CD4-positive, CD25-positive, alpha-beta regulatory T cell (primary cell): ENCODE measurements around the gene PHF21A. TPM values are rescaled to one million over a fixed set of nuclear protein-coding genes. Genes with fewer than 3 reads are reported as not detected.
A peak's percentile ranks its signal among the peaks of the same experiment; 100 is the strongest.

ENCODE experiments used
- ATAC-seq, 2 donors: fragments of 150-1000 bp; cut with Tn5 transposase; one replicate each; pipeline ENCODE4 v1.10.0; 2021; ENCODE audit warnings: low read depth in 2 of 2, moderate number of reproducible peaks in 2 of 2, moderate library complexity in 1 of 2
- DNase-seq, 3 donors: peaks; one replicate each; pipeline versions ENCODE4 v3.0.0 to v3.0.0-alpha.2; 2012 to 2022; ENCODE audit warnings: mixed read lengths in 1 of 3
- H3K27ac ChIP-seq: one replicate; pipeline ENCODE4 v1.7.0; 2013; ENCODE audit warnings: mild to moderate bottlenecking, low read length; ENCODE audit not compliant: insufficient read depth, poor library complexity, severe bottlenecking
- H3K27me3 ChIP-seq: one replicate; pipeline ENCODE4 v1.7.0; 2013; ENCODE audit warnings: low read length; ENCODE audit not compliant: control insufficient read depth, insufficient read depth
- H3K36me3 ChIP-seq: one replicate; pipeline ENCODE4 v1.7.0; 2013; ENCODE audit warnings: mild to moderate bottlenecking, low read length, moderate library complexity; ENCODE audit not compliant: control insufficient read depth, insufficient read depth
- H3K4me1 ChIP-seq: 2 replicates; pipeline ENCODE4 v1.7.0; 2013; ENCODE audit warnings: mild to moderate bottlenecking, low read length; ENCODE audit not compliant: insufficient read depth, control insufficient read depth, poor library complexity, severe bottlenecking
- H3K4me3 ChIP-seq: one replicate; pipeline ENCODE4 v1.7.0; 2013; ENCODE audit warnings: low read depth, mild to moderate bottlenecking, low read length, moderate library complexity
- H3K9me3 ChIP-seq, 2 experiments: 1 replicate in 1 of 2; 2 replicates in 1 of 2; pipeline ENCODE4 v1.7.0; 2013; ENCODE audit warnings: low read length in 2 of 2, mild to moderate bottlenecking in 1 of 2, moderate library complexity in 1 of 2; ENCODE audit not compliant: control insufficient read depth in 2 of 2
- H3K27ac Mint-ChIP-seq, 3 donors: one replicate each; pipeline ENCODE4 v1.8.0; 2020 to 2022; ENCODE audit warnings: mild to moderate bottlenecking in 3 of 3, mixed read lengths in 3 of 3, moderate library complexity in 2 of 3
- H3K27me3 Mint-ChIP-seq: one replicate; pipeline ENCODE4 v1.8.0; 2022; ENCODE audit warnings: mild to moderate bottlenecking, mixed read lengths
- H3K36me3 Mint-ChIP-seq: one replicate; pipeline ENCODE4 v1.8.0; 2020; ENCODE audit warnings: mixed read lengths
- H3K4me1 Mint-ChIP-seq, 4 donors: one replicate each; pipeline ENCODE4 v1.8.0; 2020 to 2022; ENCODE audit warnings: mixed read lengths in 4 of 4, mild to moderate bottlenecking in 1 of 4
- H3K4me3 Mint-ChIP-seq, 4 donors: one replicate each; pipeline ENCODE4 v1.8.0; 2020 to 2022; ENCODE audit warnings: mild to moderate bottlenecking in 4 of 4, mixed read lengths in 4 of 4, moderate library complexity in 3 of 4
- H3K9me3 Mint-ChIP-seq, 7 donors: one replicate each; pipeline ENCODE4 v1.8.0; 2020 to 2022; ENCODE audit warnings: mixed read lengths in 7 of 7, mild to moderate bottlenecking in 3 of 7, moderate library complexity in 2 of 7
- polyA plus RNA-seq, 4 donors: library from polyadenylated mRNA; unstranded; fragments of 300-500 nt; fragmentation: Illumina TruSeq; gene quantifications; one replicate each; pipeline ENCODE4 v1.2.3, GENCODE V29; 2021
- total RNA-seq: library from RNA; stranded (reverse); gene quantifications from one replicate; pipeline ENCODE4 v1.2.3, GENCODE V29; 2022

PHF21A gene
- total and polyA plus RNA-seq, 5 donors from 2014 or later: 6.0 to 111 (median 9.2) TPM

- Mint-ChIP-seq H3K4me1 (peaks cover 6 to 56% (median 24%) of the 10 kb centered on the region in 4 donors), H3K27ac (no peak overlapping the region), H3K9me3 (no peaks in the 10 kb centered on the region)
Measured at GRCh38 chr11:45926536-45927331, 194.5 kb downstream of the PHF21A start.

DNA sequence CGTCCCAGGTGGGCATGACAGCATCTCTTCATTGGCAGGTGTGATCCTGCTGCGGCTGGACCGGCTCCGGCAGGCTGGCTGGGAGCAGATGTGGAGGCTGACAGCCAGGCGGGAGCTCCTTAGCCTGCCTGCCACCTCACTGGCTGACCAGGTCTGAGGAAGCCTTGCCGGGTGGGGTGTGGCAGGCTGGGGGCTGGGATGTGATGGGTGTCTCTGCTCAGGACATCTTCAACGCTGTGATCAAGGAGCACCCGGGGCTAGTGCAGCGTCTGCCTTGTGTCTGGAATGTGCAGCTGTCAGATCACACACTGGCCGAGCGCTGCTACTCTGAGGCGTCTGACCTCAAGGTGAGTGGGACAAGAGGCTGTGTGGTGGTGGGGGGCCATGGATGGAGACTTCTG, 195.3 kb downstream of the PHF21A start:
- DNase-seq: no peak
- H3K27ac ChIP-seq: no peak overlapping the region
- H3K27ac Mint-ChIP-seq: no peak overlapping the region
- H3K4me1 Mint-ChIP-seq: peaks cover 6 to 55% (median 23%) of the 10 kb centered on the region in 4 donors
- no peak for ATAC-seq
- peak overlapping the region in 2 of 4 donors; percentile 51 to 52 for H3K4me3 Mint-ChIP-seq
- H3K9me3 Mint-ChIP-seq: peaks cover 0 to 2% (median 0%) of the 10 kb centered on the region in 7 donors
- H3K27me3 ChIP-seq: no peaks in the 10 kb centered on the region
- no peaks in the 10 kb centered on the region for H3K9me3 ChIP-seq
- H3K36me3 Mint-ChIP-seq: peaks cover 8% of the 10 kb centered on the region
- no peaks in the 10 kb centered on the region for H3K36me3 ChIP-seq
- peaks cover 46% of the 10 kb centered on the region for H3K4me1 ChIP-seq
- no peak overlapping the region for H3K4me3 ChIP-seq
- peaks cover 20% of the 10 kb centered on the region for H3K27me3 Mint-ChIP-seq

More at GRCh38 chr11:45926536-45927331, 194.5 kb downstream of the PHF21A start:
- H3K9me3 ChIP-seq: no peaks in the 10 kb centered on the region
- DNase-seq (no peak), ATAC-seq (no peak)
- H3K36me3 Mint-ChIP-seq: peaks cover 8% of the 10 kb centered on the region
- H3K27ac ChIP-seq: no peak overlapping the region
- no peak overlapping the region for H3K4me3 ChIP-seq
- H3K4me3 Mint-ChIP-seq: peak overlapping the region in 1 of 4 donors; percentile 11
- H3K36me3 ChIP-seq: no peaks in the 10 kb centered on the region
- peaks cover 15% of the 10 kb centered on the region for H3K27me3 Mint-ChIP-seq
- H3K4me1 ChIP-seq: peaks cover 52% of the 10 kb centered on the region
- H3K27me3 ChIP-seq: no peaks in the 10 kb centered on the region

GRCh38 chr11:45925550-45925949, 195.7 kb downstream of the PHF21A start:
- H3K4me3 Mint-ChIP-seq: peak overlapping the region in 2 of 4 donors; percentile 52 to 54
- peaks cover 25% of the 10 kb centered on the region for H3K27me3 Mint-ChIP-seq
- peaks cover 41% of the 10 kb centered on the region for H3K4me1 ChIP-seq
- H3K27ac ChIP-seq: no peak overlapping the region
- H3K4me3 ChIP-seq: no peak overlapping the region
- H3K9me3 ChIP-seq: no peaks in the 10 kb centered on the region
- peaks cover 8% of the 10 kb centered on the region for H3K36me3 Mint-ChIP-seq
- ATAC-seq: no peak
- no peaks in the 10 kb centered on the region for H3K36me3 ChIP-seq
- peaks cover 0 to 2% (median 0%) of the 10 kb centered on the region in 7 donors for H3K9me3 Mint-ChIP-seq
- H3K4me1 Mint-ChIP-seq: peaks cover 6 to 56% (median 23%) of the 10 kb centered on the region in 4 donors
- no peak for DNase-seq
- no peak overlapping the region for H3K27ac Mint-ChIP-seq
- H3K27me3 ChIP-seq: no peaks in the 10 kb centered on the region

GRCh38 chr11:45924927-45925326, 196.3 kb downstream of the PHF21A start:
- ATAC-seq: no peak
- H3K27ac Mint-ChIP-seq: peak overlapping the region in 1 of 3 donors; percentile 36

DNA sequence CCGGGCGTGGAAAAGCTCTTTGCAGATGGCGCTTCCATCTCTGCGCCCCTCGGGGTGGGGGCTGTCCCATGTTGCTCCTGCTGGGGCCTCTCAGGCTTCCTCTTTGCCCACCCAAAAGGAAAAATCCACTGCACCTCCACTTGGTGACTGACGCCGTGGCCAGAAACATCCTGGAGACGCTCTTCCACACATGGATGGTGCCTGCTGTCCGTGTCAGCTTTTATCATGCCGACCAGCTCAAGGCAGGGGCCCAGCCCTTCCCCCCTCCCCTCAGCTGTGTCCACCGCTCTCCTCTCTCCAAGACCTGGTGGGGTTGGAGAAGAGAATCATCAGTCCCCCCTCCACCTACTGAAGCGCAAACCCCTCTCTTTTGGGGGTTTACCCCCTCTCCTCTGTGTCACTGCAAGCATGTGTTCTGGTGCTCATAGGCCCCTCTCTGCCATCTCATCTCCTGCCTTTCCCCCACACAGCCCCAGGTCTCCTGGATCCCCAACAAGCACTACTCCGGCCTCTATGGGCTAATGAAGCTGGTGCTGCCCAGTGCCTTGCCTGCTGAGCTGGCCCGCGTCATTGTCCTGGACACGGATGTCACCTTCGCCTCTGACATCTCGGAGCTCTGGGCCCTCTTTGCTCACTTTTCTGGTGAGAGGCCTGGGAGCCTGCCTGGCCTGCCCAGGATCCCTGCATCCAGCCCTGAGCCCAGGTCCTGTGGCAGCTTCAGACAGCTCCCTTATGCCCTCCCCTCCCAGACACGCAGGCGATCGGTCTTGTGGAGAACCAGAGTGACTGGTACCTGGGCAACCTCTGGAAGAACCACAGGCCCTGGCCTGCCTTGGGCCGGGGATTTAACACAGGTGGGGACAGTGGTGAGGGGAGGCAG, 197.0 kb downstream of the PHF21A start:
- peaks cover 39% of the 10 kb centered on the region for H3K4me1 ChIP-seq

More at GRCh38 chr11:45924927-45925326, 196.3 kb downstream of the PHF21A start:
- H3K27me3 Mint-ChIP-seq: peaks cover 31% of the 10 kb centered on the region
- Histone ChIP-seq H3K27me3 (no peaks in the 10 kb centered on the region), H3K9me3 (no peaks in the 10 kb centered on the region), H3K4me1 (peaks cover 39% of the 10 kb centered on the region), H3K4me3 (no peak overlapping the region), H3K27ac (no peak overlapping the region), H3K36me3 (no peaks in the 10 kb centered on the region)
- peak overlapping the region in 2 of 4 donors; percentile 52 to 94 for H3K4me3 Mint-ChIP-seq
- peaks cover 5% of the 10 kb centered on the region for H3K36me3 Mint-ChIP-seq
- H3K4me1 Mint-ChIP-seq: peaks cover 3 to 55% (median 19%) of the 10 kb centered on the region in 4 donors
- H3K9me3 Mint-ChIP-seq: peaks cover 0 to 2% (median 0%) of the 10 kb centered on the region in 7 donors
- DNase-seq: no peak

GRCh38 chr11:45922425-45923082, 198.7 kb downstream of the PHF21A start, which contains the start of gene LARGE2:
Gene LARGE2, plus strand, starts transcription at chr11:45922656. Its CDS starts 227 bp downstream, at chr11:45922883.
- Mint-ChIP-seq H3K27ac (peak within 1 kb of the TSS in 2 of 3 donors; percentile 63 to 88), H3K4me3 (peak within 1 kb of the TSS; percentile 93 to 97 (median 94)), H3K27me3 (peaks cover 37% of the 10 kb centered on the region), H3K9me3 (peaks cover 0 to 2% (median 0%) of the 10 kb centered on the region in 7 donors), H3K4me1 (peaks cover 0 to 60% (median 25%) of the 10 kb centered on the region in 4 donors), H3K36me3 (peaks cover 3% of the 10 kb centered on the region)
- peaks cover 45% of the 10 kb centered on the region for H3K4me1 ChIP-seq
- no peak within 1 kb of the TSS for H3K4me3 ChIP-seq
- DNase-seq (peak in 1 of 3 donors; percentile 37), ATAC-seq (no peak)
- peak within 1 kb of the TSS; percentile 14 for H3K27ac ChIP-seq
- no peaks in the 10 kb centered on the region for H3K27me3 ChIP-seq
- H3K36me3 ChIP-seq: no peaks in the 10 kb centered on the region
- H3K9me3 ChIP-seq: no peaks in the 10 kb centered on the region

More for the DNA sequence above, 197.0 kb downstream of the PHF21A start:
- Histone ChIP-seq H3K4me3 (no peak overlapping the region), H3K9me3 (no peaks in the 10 kb centered on the region), H3K27me3 (no peaks in the 10 kb centered on the region), H3K36me3 (no peaks in the 10 kb centered on the region), H3K27ac (no peak overlapping the region)
- ATAC-seq: no peak
- H3K4me1 Mint-ChIP-seq: peaks cover 0 to 55% (median 19%) of the 10 kb centered on the region in 4 donors
- H3K27ac Mint-ChIP-seq: peak overlapping the region; percentile 57 to 79 (median 70)
- H3K9me3 Mint-ChIP-seq: peaks cover 0 to 2% (median 0%) of the 10 kb centered on the region in 7 donors
- no peak for DNase-seq
- peaks cover 33% of the 10 kb centered on the region for H3K27me3 Mint-ChIP-seq
- peaks cover 3% of the 10 kb centered on the region for H3K36me3 Mint-ChIP-seq
- peak overlapping the region; percentile 52 to 94 (median 81) for H3K4me3 Mint-ChIP-seq
